Stomach smooth muscle (tissue), 2 donors: ENCODE measurements around the gene MAPK7.

ENCODE experiments used
- H3K27ac ChIP-seq: one replicate; pipeline ENCODE4 v1.7.0; 2013; ENCODE audit warnings: mild to moderate bottlenecking, low read length, inconsistent platforms
- H3K27me3 ChIP-seq, 2 donors: one replicate each; pipeline ENCODE4 v1.7.0; 2013; ENCODE audit warnings: low read length in 2 of 2; ENCODE audit not compliant: insufficient read depth in 2 of 2, control insufficient read depth in 1 of 2
- H3K36me3 ChIP-seq, 2 donors: one replicate each; pipeline ENCODE4 v1.7.0; 2013; ENCODE audit warnings: low read length in 2 of 2; ENCODE audit not compliant: control insufficient read depth in 2 of 2, insufficient read depth in 2 of 2
- H3K4me1 ChIP-seq: one replicate; pipeline ENCODE4 v1.7.0; 2013; ENCODE audit warnings: low read length; ENCODE audit not compliant: control insufficient read depth, insufficient read depth
- H3K4me3 ChIP-seq, 2 donors: one replicate each; pipeline ENCODE4 v1.7.0; 2013; ENCODE audit warnings: low read length in 2 of 2
- H3K9ac ChIP-seq, 2 donors: one replicate each; pipeline ENCODE4 v1.7.0; 2013; ENCODE audit warnings: low read length in 2 of 2, mild to moderate bottlenecking in 1 of 2
- H3K9me3 ChIP-seq, 2 donors: one replicate each; pipeline ENCODE4 v1.7.0; 2013; ENCODE audit warnings: low read length in 2 of 2; ENCODE audit not compliant: control insufficient read depth in 2 of 2
- donor health status: healthy.
- donor health status: Pancreatic carcinoma.

The MAPK7 gene

GRCh38 chr17:19431691-19432090, 53.4 kb downstream of the MAPK7 start:
- Histone ChIP-seq H3K4me1 (no peaks in the 10 kb centered on the region), H3K36me3 (no peaks in the 10 kb centered on the region), H3K9ac (no peak overlapping the region), H3K4me3 (no peak overlapping the region), H3K9me3 (no peaks in the 10 kb centered on the region), H3K27ac (no peak overlapping the region), H3K27me3 (no peaks in the 10 kb centered on the region)
